Psoas muscle (tissue), 8 donors: ENCODE measurements around the gene TSPAN11. TPM values are rescaled to one million over a fixed set of nuclear protein-coding genes. Genes with fewer than 3 reads are reported as not detected.

Source experiments
- ATAC-seq, 4 donors: fragments of 200-7000 bp; cut with Tn5 transposase; one replicate each; pipeline ENCODE4 v1.9.1; 2020; ENCODE audit warnings: moderate library complexity in 3 of 4, mild to moderate bottlenecking in 2 of 4
- DNase-seq, 2 donors: peaks; one replicate each; pipeline ENCODE4 v3.0.0-alpha.2; 2020
- H3K27ac ChIP-seq: fragments of 200-600 bp; one replicate; pipeline ENCODE4 v1.8.0; 2022
- H3K27me3 ChIP-seq, 3 donors: fragments of 200-600 bp in 1 of 3; one replicate each; pipeline versions ENCODE4 v1.6.1 to v1.8.0; 2013 to 2022; ENCODE audit warnings: low read length in 2 of 3, mild to moderate bottlenecking in 2 of 3, moderate library complexity in 1 of 3; ENCODE audit not compliant: insufficient read depth in 3 of 3
- H3K36me3 ChIP-seq, 2 donors: fragments of 200-600 bp in 1 of 2; one replicate each; pipeline versions ENCODE4 v1.6.1 to v1.8.0; 2013 to 2022; ENCODE audit warnings: low read depth in 1 of 2, mild to moderate bottlenecking in 1 of 2, moderate library complexity in 1 of 2; ENCODE audit not compliant: insufficient read depth in 1 of 2
- H3K4me1 ChIP-seq: fragments of 200-600 bp; one replicate; pipeline ENCODE4 v1.8.0; 2022
- H3K4me3 ChIP-seq: fragments of 200-600 bp; one replicate; pipeline ENCODE4 v1.8.0; 2022; ENCODE audit warnings: mild to moderate bottlenecking
- H3K9me3 ChIP-seq: fragments of 200-600 bp; one replicate; pipeline ENCODE4 v1.8.0; 2022
- CTCF ChIP-seq: fragments of 200-600 bp; IDR thresholded peaks from one replicate; pipeline ENCODE4 v1.8.0; 2022; ENCODE audit warnings: antibody characterized with exemption
- WGBS, 3 donors: extraction: QIAGEN DNeasy Blood & Tissue Kit; methylation state at CpG; one replicate each; pipeline versions ENCODE4 v1.1.6 to v1.1.7; 2013; 5-methylcytosine and 5-hydroxymethylcytosine counted together
- intact Hi-C, 2 donors: fragments of 100-400 bp; cut with DNase I; formaldehyde crosslinking; loops; one replicate each; pipeline versions ENCODE4 v1.11.0 to v1.14.2; 2022
- long read RNA-seq, 2 donors: library from polyadenylated mRNA; unstranded; transcript quantifications; one replicate each; pipeline ENCODE4 v2.0.0, GENCODE V29; 2021
- polyA plus RNA-seq, 3 donors: library from polyadenylated mRNA; stranded (reverse); fragments of 200-250 nt; gene quantifications; one replicate each; pipeline ENCODE4 v1.2.3, GENCODE V29; 2013
- total RNA-seq, 4 donors: library from RNA; stranded (reverse); fragmentation: NEBNext Ultra II Directional in 2 of 4; extraction: Animal tissue kit (Norgen Biotek cat#: 25700) in 2 of 4; gene quantifications; one replicate each; pipeline versions ENCODE4 v1.2.1 to v1.2.4, GENCODE V29; 2021 to 2023
- donor health status: healthy with polysubstance abuse.
- donor health status: DM: no; HTN: no; CAD: no; lungs with moderate emphysema.
- donor health status: Bipolar disorder and iron deficiency.
- donor health status: healthy.
- donor health status: DM: yes; HTN: yes; CAD: no.
- donor health status: DM: no; HTN: no; CAD: no.
- donor health status: DM: no; HTN: no; CAD: no.
- donor health status: DM: yes; HTN: yes; CAD: no.

Gene TSPAN11
- total RNA-seq (under 1 TPM in 3 of 4 donors, not detected in 1; 0.12 to 0.24 (median 0.22) TPM), polyA plus RNA-seq (under 1 TPM; 0.05 to 0.15 (median 0.05) TPM)
- long read RNA-seq, donor 1, result 0 reads
- long read RNA-seq, donor 2, partial matches to known transcripts, result 0 of 1 reads
- long read RNA-seq, donor 2, other reads (novel, unspliced or antisense), result 1 of 1 reads

GRCh38 chr12:30926243-30927221, at the start of gene TSPAN11:
TSS of gene TSPAN11 (plus strand) at chr12:30926748. CDS start at chr12:30953992, 27,244 bp downstream.
- peak; percentile 28 to 55 for DNase-seq
- Histone ChIP-seq H3K4me3 (peak within 1 kb of the TSS; percentile 52), H3K36me3 (no peaks in the 10 kb centered on the region), H3K4me1 (no peaks in the 10 kb centered on the region), H3K9me3 (no peaks in the 10 kb centered on the region), H3K27me3 (peaks cover 0 to 33% (median 17%) of the 10 kb centered on the region in 3 donors), H3K27ac (no peak within 1 kb of the TSS)
- peak in 1 of 4 donors; percentile 38 for ATAC-seq
- 10 to 11% (median 11%) methylated on average over 59 to 78 of the region's 78 CpGs for WGBS, 3 donors
- TF ChIP-seq CTCF, result no peak
- intact Hi-C loops, result no loop called here

- Histone ChIP-seq H3K36me3 (no peaks in the 10 kb centered on the region), H3K9me3 (no peaks in the 10 kb centered on the region), H3K27ac (no peak overlapping the region), H3K4me3 (no peak overlapping the region), H3K27me3 (peaks cover 4 to 5% (median 5%) of the 10 kb centered on the region in 3 donors), H3K4me1 (no peaks in the 10 kb centered on the region)
- WGBS, 3 donors, result 61 to 65% (median 64%) methylated on average over 7 of the region's 7 CpGs
- no peak for DNase-seq
- no peak for TF ChIP-seq CTCF
- intact Hi-C loops, result no loop called here
- ATAC-seq, result no peak
Observed at GRCh38 chr12:30877105-30877875, 49.3 kb upstream of the TSPAN11 start.

- ATAC-seq (no peak), DNase-seq (no peak)
- H3K36me3 ChIP-seq, result no peaks in the 10 kb centered on the region
- intact Hi-C loops, result no loop called here
- TF ChIP-seq CTCF, result no peak
- no peak overlapping the region for H3K4me3 ChIP-seq
- WGBS, 3 donors, result 55 to 72% (median 58%) methylated on average over 2 of the region's 2 CpGs
- peaks cover 4 to 5% (median 5%) of the 10 kb centered on the region in 3 donors for H3K27me3 ChIP-seq
- H3K27ac ChIP-seq, result no peak overlapping the region
- H3K4me1 ChIP-seq, result no peaks in the 10 kb centered on the region
- no peaks in the 10 kb centered on the region for H3K9me3 ChIP-seq
Observed at GRCh38 chr12:30878024-30878423, 48.5 kb upstream of the TSPAN11 start.

- H3K9me3 ChIP-seq, result no peaks in the 10 kb centered on the region
- no peaks in the 10 kb centered on the region for H3K36me3 ChIP-seq
- intact Hi-C loops, result no loop called here
- no peaks in the 10 kb centered on the region for H3K4me1 ChIP-seq
- no peak for DNase-seq
- no peak overlapping the region for H3K27ac ChIP-seq
- H3K4me3 ChIP-seq, result no peak overlapping the region
- ATAC-seq, result no peak
- 10 to 19% (median 13%) methylated on average over 6 of the region's 6 CpGs for WGBS, 3 donors
- no peak for TF ChIP-seq CTCF
- peaks cover 4 to 5% (median 5%) of the 10 kb centered on the region in 3 donors for H3K27me3 ChIP-seq
Observed at GRCh38 chr12:30880061-30880460, 46.5 kb upstream of the TSPAN11 start.
